A549 (cell line): ENCODE measurements around the gene FAM162A. TPM values are rescaled to one million over a fixed set of nuclear protein-coding genes. Genes with fewer than 3 reads are reported as not detected.

Source experiments
- ATAC-seq, 2 experiments: fragments of 200-7000 bp in 1 of 2; fragments of >200 bp in 1 of 2; cut with Nextera tagmentation in 1 of 2; cut with Tn5 transposase in 1 of 2; 3 replicates each; pipeline versions ENCODE4 v1.8.0 to v1.9.1; 2018 to 2020; ENCODE audit warnings: mild to moderate bottlenecking in 1 of 2, moderate library complexity in 1 of 2
- CTCF ChIA-PET: fragments of 300-600 bp; sonication (Branson Sonifier 250); formaldehyde crosslinking; extraction: SDS; loops from one replicate; lab custom pipeline; 2021; ENCODE audit warnings: antibody characterized with exemption, inconsistent platforms; lab: Yijun Ruan, JAX
- POLR2A ChIA-PET: fragments of 350-600 bp; formaldehyde crosslinking; extraction: SDS; loops from one replicate; lab custom pipeline; 2021; ENCODE audit warnings: antibody characterized with exemption, inconsistent platforms; lab: Yijun Ruan, JAX
- DNase-seq, 2 experiments: peaks; one replicate each; pipeline versions ENCODE4 v3.0.0 to v3.0.0-alpha.2; 2011 to 2016; ENCODE audit warnings: low read depth in 1 of 2, low spot score in 1 of 2
- FAIRE-seq: peaks from 2 replicates; lab custom pipeline; 2011; peaks lifted over from hg19 to GRCh38; lab: Jason Lieb, UNC
- H3K27ac ChIP-seq, 2 experiments: fragments of >200 bp; sonication (Bioruptor Twin); formaldehyde crosslinking; 3 replicates each; pipeline ENCODE4 v1.5.1; 2016 to 2017
- H3K4me1 ChIP-seq: fragments of >200 bp; sonication (Bioruptor Twin); formaldehyde crosslinking; 3 replicates; pipeline ENCODE4 v1.6.1; 2016
- H3K4me2 ChIP-seq: fragments of >200 bp; sonication (Bioruptor Twin); formaldehyde crosslinking; 3 replicates; pipeline ENCODE4 v1.6.1; 2016
- H3K4me3 ChIP-seq: fragments of >200 bp; sonication (Bioruptor Twin); formaldehyde crosslinking; 3 replicates; pipeline ENCODE4 v1.5.1; 2016
- H3K9me3 ChIP-seq: fragments of >200 bp; sonication (Bioruptor Twin); formaldehyde crosslinking; 3 replicates; pipeline ENCODE4 v1.6.1; 2016
- BCL3 ChIP-seq: fragments of >200 bp; sonication (Bioruptor Twin); formaldehyde crosslinking; IDR thresholded peaks from 3 replicates; pipeline ENCODE4 v1.6.1; 2016
- CBX8 ChIP-seq: fragments of 200-600 bp; sonication (generic); IDR thresholded peaks from 2 replicates; pipeline ENCODE4 v1.6.1; 2016
- E2F6 ChIP-seq: IDR thresholded peaks from 2 replicates; pipeline ENCODE4 v1.6.1; 2012; ENCODE audit warnings: low read depth, borderline replicate concordance
- ELK1 ChIP-seq: fragments of 150-350 bp; IDR thresholded peaks from 2 replicates; pipeline ENCODE4 v1.6.1; 2014; ENCODE audit warnings: low read depth, mild to moderate bottlenecking, low read length
- EP300 ChIP-seq, 2 experiments: fragments of >200 bp; sonication (Bioruptor Twin); formaldehyde crosslinking; IDR thresholded peaks; 2 replicates in 1 of 2; 3 replicates in 1 of 2; pipeline ENCODE4 v1.6.1; 2016 to 2017
- GATA3 ChIP-seq: IDR thresholded peaks from 2 replicates; pipeline ENCODE4 v1.6.1; 2012; ENCODE audit warnings: borderline replicate concordance
- HDAC2 ChIP-seq: fragments of 200-600 bp; sonication (generic); IDR thresholded peaks from 2 replicates; pipeline ENCODE4 v1.6.1; 2016
- HMGXB4 ChIP-seq: fragments of 250-450 bp; sonication (Bioruptor Pico); IDR thresholded peaks from 2 replicates; pipeline ENCODE4 v1.5.0; 2021; ENCODE audit warnings: mild to moderate bottlenecking, moderate library complexity, borderline replicate concordance
- HOXA7 ChIP-seq: fragments of 250-450 bp; sonication (Bioruptor Pico); IDR thresholded peaks from 2 replicates; pipeline ENCODE4 v1.5.0; 2020; ENCODE audit warnings: mild to moderate bottlenecking, moderate library complexity
- HOXB13 ChIP-seq: fragments of 250-450 bp; sonication (Bioruptor Pico); IDR thresholded peaks from 2 replicates; pipeline ENCODE4 v1.5.0; 2020; ENCODE audit warnings: low read depth, mild to moderate bottlenecking, moderate library complexity
- KDM5A ChIP-seq: fragments of 200-600 bp; sonication (generic); IDR thresholded peaks from 2 replicates; pipeline ENCODE4 v1.6.1; 2016; ENCODE audit warnings: antibody characterized with exemption, mild to moderate bottlenecking
- MAFK ChIP-seq: fragments of 450-650 bp; IDR thresholded peaks from 2 replicates; pipeline ENCODE4 v1.6.1; 2014; ENCODE audit not compliant: partially characterized antibody
- MAZ ChIP-seq: fragments of 150-350 bp; IDR thresholded peaks from 2 replicates; pipeline ENCODE4 v1.6.1; 2014; ENCODE audit warnings: antibody characterized with exemption, low read depth, low read length, borderline replicate concordance
- NR3C1 ChIP-seq: fragments of >200 bp; sonication (Bioruptor Twin); formaldehyde crosslinking; IDR thresholded peaks from 3 replicates; pipeline ENCODE4 v1.6.1; 2017
- POLR2AphosphoS2 ChIP-seq: conservative IDR thresholded peaks from 2 replicates; pipeline ENCODE4 v1.6.1; 2012; ENCODE audit warnings: low read length, improper control_type of control experiment, inconsistent platforms
- RAD21 ChIP-seq, 2 experiments: fragments of >200 bp in 1 of 2; sonication (Bioruptor Twin) in 1 of 2; formaldehyde crosslinking in 1 of 2; IDR thresholded peaks in 1 of 2; conservative IDR thresholded peaks in 1 of 2; 2 replicates in 1 of 2; 3 replicates in 1 of 2; pipeline ENCODE4 v1.6.1; 2012 to 2018; ENCODE audit warnings: inconsistent platforms in 1 of 2
- REST ChIP-seq: fragments of 200-600 bp; sonication (generic); IDR thresholded peaks from 2 replicates; pipeline ENCODE4 v1.6.1; 2016; ENCODE audit warnings: antibody characterized with exemption, mild to moderate bottlenecking, moderate library complexity
- RFX5 ChIP-seq: fragments of 450-650 bp; IDR thresholded peaks from 2 replicates; pipeline ENCODE4 v1.7.1; 2014; ENCODE audit warnings: antibody characterized with exemption, mild to moderate bottlenecking, moderate library complexity
- SREBF2 ChIP-seq: fragments of 450-650 bp; IDR thresholded peaks from 2 replicates; pipeline ENCODE4 v1.6.1; 2014; ENCODE audit warnings: mild to moderate bottlenecking, moderate library complexity
- TFCP2L1 ChIP-seq: fragments of 250-450 bp; sonication (Bioruptor Pico); IDR thresholded peaks from 2 replicates; pipeline ENCODE4 v1.5.0; 2021; ENCODE audit warnings: mild to moderate bottlenecking
- TP53 ChIP-seq: fragments of 250-450 bp; sonication (Bioruptor Pico); IDR thresholded peaks from 2 replicates; pipeline ENCODE4 v1.5.0; 2021; ENCODE audit warnings: mild to moderate bottlenecking, moderate library complexity
- WGBS: methylation state at CpG from one replicate; pipeline ENCODE4 v1.1.6; 2017; ENCODE audit errors: missing lambda C conversion rate; 5-methylcytosine and 5-hydroxymethylcytosine counted together
- polyA plus RNA-seq, 4 experiments: library from polyadenylated mRNA; depleted of rRNA in 3 of 4; stranded (reverse); fragments of >200 nt; fragmentation: RNase III in 1 of 4; extraction: RNeasy Plus Mini Kit Qiagen cat#74134 plus additional on column Dnase treatment in 1 of 4; gene quantifications; 2 replicates in 3 of 4; 3 replicates in 1 of 4; pipeline ENCODE4 v1.2.3, GENCODE V29; 2011 to 2017

The FAM162A gene
- polyA plus RNA-seq, 2 of the 4 experiments (the other 2 are of a cell fraction) = 41.8 to 61.1 TPM

GRCh38 chr3:122427857-122428471 is 44.0 kb downstream of the FAM162A start:
- POLR2A ChIA-PET = interaction anchor here (0.6 kb wide), 1 partner anchor 12 kb away, joined by 4 read pairs; the partner anchor contains the start of gene WDR5B
- WGBS = 84% methylated on average over 2 of the region's 2 CpGs
- no peaks in the 10 kb centered on the region for H3K9me3 ChIP-seq
- peaks cover 3% of the 10 kb centered on the region; the same call in 1 of the 3 replicates for H3K4me1 ChIP-seq
- CTCF ChIA-PET = interaction anchor here (0.8 kb wide), 1 partner anchor 19 kb away, joined by 3 read pairs; no protein-coding TSS in a partner anchor
- no peak overlapping the region for H3K4me2 ChIP-seq
- FAIRE-seq = no peak
- no peak overlapping the region for H3K4me3 ChIP-seq
- TF ChIP-seq MAFK (peak; percentile 14), TFCP2L1 (CRISPR knock-in tag) (no peak), NR3C1 (no peak)
- TF ChIP-seq, all 56 proteins: peak for 1
- DNase-seq = no peak
- H3K27ac ChIP-seq = no peak overlapping the region
- ATAC-seq = no peak

GRCh38 chr3:122430371-122430770 is 46.4 kb downstream of the FAM162A start:
- H3K9me3 ChIP-seq = no peaks in the 10 kb centered on the region
- DNase-seq = no peak
- ATAC-seq = no peak
- FAIRE-seq = no peak
- TF ChIP-seq TFCP2L1 (CRISPR knock-in tag) (no peak), REST (no peak), BCL3 (no peak), E2F6 (no peak), ELK1 (no peak), HOXA7 (CRISPR knock-in tag) (no peak), HMGXB4 (CRISPR knock-in tag) (no peak), POLR2AphosphoS2 (no peak), MAFK (no peak), NR3C1 (no peak), MAZ (no peak)
- WGBS = 90% methylated on average over 2 of the region's 2 CpGs
- H3K4me2 ChIP-seq = no peak overlapping the region
- ChIA-PET POLR2A (no interaction called here), CTCF (no interaction called here)
- peaks cover 3% of the 10 kb centered on the region; the same call in 1 of the 3 replicates for H3K4me1 ChIP-seq
- H3K27ac ChIP-seq = no peak overlapping the region
- H3K4me3 ChIP-seq = no peak overlapping the region

GRCh38 chr3:122435950-122436349 is 52.0 kb downstream of the FAM162A start:
- POLR2A ChIA-PET = no interaction called here
- Histone ChIP-seq H3K4me2 (no peak overlapping the region), H3K4me3 (no peak overlapping the region), H3K4me1 (no peaks in the 10 kb centered on the region), H3K9me3 (no peaks in the 10 kb centered on the region), H3K27ac (no peak overlapping the region)
- CTCF ChIA-PET = interaction anchor here (0.5 to 2.1 kb wide), 2 partner anchors 19 to 243 kb away, joined by 3 to 4 read pairs; no protein-coding TSS in a partner anchor
- FAIRE-seq (no peak), ATAC-seq (no peak), DNase-seq (no peak)
- 91% methylated on average over 9 of the region's 9 CpGs for WGBS
- TF ChIP-seq BCL3 (no peak), RAD21 (conservative IDR thresholded peaks at IDR 0.05 in 1 of 2, IDR thresholded peaks at IDR 0.05 in 1 of 2) (no peak), GATA3 (no peak), KDM5A (no peak), EP300 (IDR thresholded peaks at IDR 0.05) (no peak), SREBF2 (no peak), CBX8 (no peak), HDAC2 (no peak), NR3C1 (no peak), HOXB13 (CRISPR knock-in tag) (no peak), RFX5 (no peak), POLR2AphosphoS2 (no peak), HOXA7 (CRISPR knock-in tag) (no peak), TP53 (no peak), E2F6 (no peak)
